ENCODE results near the gene GPR25.

Gene GPR25

DNA sequence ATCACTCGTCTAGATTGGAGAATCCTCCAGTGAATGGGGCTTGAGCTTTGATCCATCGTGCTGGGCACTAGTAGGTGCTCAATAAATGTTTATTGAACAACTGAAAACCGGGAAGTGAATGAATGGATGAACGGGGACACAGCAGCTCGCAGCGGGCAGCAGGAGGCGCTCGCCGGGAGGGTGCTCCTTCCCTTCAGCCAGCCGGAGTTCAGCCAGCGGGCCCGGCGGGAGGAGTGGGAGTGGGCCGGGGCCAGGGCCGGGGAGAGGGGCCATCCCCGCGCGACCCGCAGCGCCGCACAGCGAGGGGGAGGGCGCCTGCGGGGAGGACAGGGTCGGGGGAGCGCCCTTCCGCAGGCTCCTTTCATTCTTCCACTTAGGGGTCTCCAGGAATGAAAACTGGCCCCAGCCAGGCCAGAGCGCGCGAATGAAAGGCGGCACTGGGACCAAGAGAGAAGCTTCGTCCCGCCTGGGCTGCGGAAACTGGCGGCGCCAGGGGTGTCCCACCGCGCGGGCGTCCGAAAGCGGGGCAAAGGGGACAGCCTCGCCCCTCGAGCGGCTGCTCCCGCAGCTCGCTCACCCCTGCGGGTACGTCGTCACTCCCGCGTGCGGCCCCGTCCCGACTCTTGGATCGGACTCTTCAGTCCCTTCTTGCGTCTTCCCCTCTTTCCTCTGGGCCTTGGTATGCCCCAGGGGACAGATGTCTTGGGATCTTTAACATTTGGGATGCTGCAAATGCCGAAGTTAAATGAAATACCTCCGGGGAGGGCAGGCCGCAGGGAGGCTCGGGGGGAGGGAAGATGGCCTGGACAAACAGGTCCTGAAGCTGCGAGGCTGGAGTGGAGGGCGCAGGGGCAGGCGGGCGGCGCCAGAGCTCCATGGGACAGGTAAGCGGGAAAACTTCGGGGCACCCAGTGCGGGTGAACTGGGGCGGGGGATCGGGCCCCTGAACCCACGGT, 18.3 kb downstream of the GPR25 start (continued):
- TF ChIP-seq, protein P1, sequence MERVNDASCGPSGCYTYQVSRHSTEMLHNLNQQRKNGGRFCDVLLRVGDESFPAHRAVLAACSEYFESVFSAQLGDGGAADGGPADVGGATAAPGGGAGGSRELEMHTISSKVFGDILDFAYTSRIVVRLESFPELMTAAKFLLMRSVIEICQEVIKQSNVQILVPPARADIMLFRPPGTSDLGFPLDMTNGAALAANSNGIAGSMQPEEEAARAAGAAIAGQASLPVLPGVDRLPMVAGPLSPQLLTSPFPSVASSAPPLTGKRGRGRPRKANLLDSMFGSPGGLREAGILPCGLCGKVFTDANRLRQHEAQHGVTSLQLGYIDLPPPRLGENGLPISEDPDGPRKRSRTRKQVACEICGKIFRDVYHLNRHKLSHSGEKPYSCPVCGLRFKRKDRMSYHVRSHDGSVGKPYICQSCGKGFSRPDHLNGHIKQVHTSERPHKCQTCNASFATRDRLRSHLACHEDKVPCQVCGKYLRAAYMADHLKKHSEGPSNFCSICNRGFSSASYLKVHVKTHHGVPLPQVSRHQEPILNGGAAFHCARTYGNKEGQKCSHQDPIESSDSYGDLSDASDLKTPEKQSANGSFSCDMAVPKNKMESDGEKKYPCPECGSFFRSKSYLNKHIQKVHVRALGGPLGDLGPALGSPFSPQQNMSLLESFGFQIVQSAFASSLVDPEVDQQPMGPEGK (tag by site-specific recombination; IDR thresholded peaks at IDR 0.05), result peak; percentile 50
- TF ChIP-seq ZNF660 (tag by site-specific recombination; IDR thresholded peaks at IDR 0.05) (0 out of 2 replicates have a peak, but pooled peaks have one; percentile 33), ZNF704 (tag by site-specific recombination; IDR thresholded peaks at IDR 0.05) (no peak), ZNF768 (tag by site-specific recombination; IDR thresholded peaks at IDR 0.05) (no peak), ZNF449 (tag by site-specific recombination; IDR thresholded peaks at IDR 0.05) (no peak), ZNF274 (IDR thresholded peaks at IDR 0.05; ENCODE audit: low read length) (no peak), ZNF274 (tag by site-specific recombination; IDR thresholded peaks at IDR 0.05; ENCODE audit: borderline replicate concordance) (no peak), ZNF654 (tag by site-specific recombination; IDR thresholded peaks at IDR 0.05; ENCODE audit: low read depth) (0 out of 2 replicates have a peak, but pooled peaks have one; percentile 18), TRIM28 (IDR thresholded peaks at IDR 0.05; ENCODE audit: borderline replicate concordance, low read length) (no peak), ZNF157 (tag by site-specific recombination; IDR thresholded peaks at IDR 0.05) (no peak), ZBTB48 (tag by site-specific recombination; IDR thresholded peaks at IDR 0.05) (peak; percentile 92), ZBTB17 (tag by site-specific recombination; IDR thresholded peaks at IDR 0.05) (peak; percentile 62), ZNF561 (tag by site-specific recombination; IDR thresholded peaks at IDR 0.05; ENCODE audit: borderline replicate concordance) (0 out of 2 replicates have a peak, but pooled peaks have one; percentile 60), ZNF623 (tag by site-specific recombination; IDR thresholded peaks at IDR 0.05) (no peak), PRDM6 (tag by site-specific recombination; IDR thresholded peaks at IDR 0.05) (no peak), ZNF223 (tag by site-specific recombination; IDR thresholded peaks at IDR 0.05) (no peak), ZBTB26 (tag by site-specific recombination; optimal IDR thresholded peaks at IDR 0.05) (peak; percentile 62), ZNF521 (tag by site-specific recombination; IDR thresholded peaks at IDR 0.05) (no peak), ZNF391 (tag by site-specific recombination; IDR thresholded peaks at IDR 0.05; ENCODE audit: borderline replicate concordance, low read depth) (no peak), ZNF155 (tag by site-specific recombination; IDR thresholded peaks at IDR 0.05) (no peak), ZNF335 (tag by site-specific recombination; conservative IDR thresholded peaks at IDR 0.05) (peak; percentile 17), ZNF510 (tag by site-specific recombination; IDR thresholded peaks at IDR 0.05; ENCODE audit: insufficient replicate concordance) (no peak)
- TF ChIP-seq, protein P2, sequence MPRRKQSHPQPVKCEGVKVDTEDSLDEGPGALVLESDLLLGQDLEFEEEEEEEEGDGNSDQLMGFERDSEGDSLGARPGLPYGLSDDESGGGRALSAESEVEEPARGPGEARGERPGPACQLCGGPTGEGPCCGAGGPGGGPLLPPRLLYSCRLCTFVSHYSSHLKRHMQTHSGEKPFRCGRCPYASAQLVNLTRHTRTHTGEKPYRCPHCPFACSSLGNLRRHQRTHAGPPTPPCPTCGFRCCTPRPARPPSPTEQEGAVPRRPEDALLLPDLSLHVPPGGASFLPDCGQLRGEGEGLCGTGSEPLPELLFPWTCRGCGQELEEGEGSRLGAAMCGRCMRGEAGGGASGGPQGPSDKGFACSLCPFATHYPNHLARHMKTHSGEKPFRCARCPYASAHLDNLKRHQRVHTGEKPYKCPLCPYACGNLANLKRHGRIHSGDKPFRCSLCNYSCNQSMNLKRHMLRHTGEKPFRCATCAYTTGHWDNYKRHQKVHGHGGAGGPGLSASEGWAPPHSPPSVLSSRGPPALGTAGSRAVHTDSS (tag by site-specific recombination; IDR thresholded peaks at IDR 0.05), result no peak
- TF ChIP-seq, protein P3, sequence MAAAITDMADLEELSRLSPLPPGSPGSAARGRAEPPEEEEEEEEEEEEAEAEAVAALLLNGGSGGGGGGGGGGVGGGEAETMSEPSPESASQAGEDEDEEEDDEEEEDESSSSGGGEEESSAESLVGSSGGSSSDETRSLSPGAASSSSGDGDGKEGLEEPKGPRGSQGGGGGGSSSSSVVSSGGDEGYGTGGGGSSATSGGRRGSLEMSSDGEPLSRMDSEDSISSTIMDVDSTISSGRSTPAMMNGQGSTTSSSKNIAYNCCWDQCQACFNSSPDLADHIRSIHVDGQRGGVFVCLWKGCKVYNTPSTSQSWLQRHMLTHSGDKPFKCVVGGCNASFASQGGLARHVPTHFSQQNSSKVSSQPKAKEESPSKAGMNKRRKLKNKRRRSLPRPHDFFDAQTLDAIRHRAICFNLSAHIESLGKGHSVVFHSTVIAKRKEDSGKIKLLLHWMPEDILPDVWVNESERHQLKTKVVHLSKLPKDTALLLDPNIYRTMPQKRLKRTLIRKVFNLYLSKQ (tag by site-specific recombination; IDR thresholded peaks at IDR 0.05; ENCODE audit: borderline replicate concordance), result no peak
- TF ChIP-seq, protein P4, sequence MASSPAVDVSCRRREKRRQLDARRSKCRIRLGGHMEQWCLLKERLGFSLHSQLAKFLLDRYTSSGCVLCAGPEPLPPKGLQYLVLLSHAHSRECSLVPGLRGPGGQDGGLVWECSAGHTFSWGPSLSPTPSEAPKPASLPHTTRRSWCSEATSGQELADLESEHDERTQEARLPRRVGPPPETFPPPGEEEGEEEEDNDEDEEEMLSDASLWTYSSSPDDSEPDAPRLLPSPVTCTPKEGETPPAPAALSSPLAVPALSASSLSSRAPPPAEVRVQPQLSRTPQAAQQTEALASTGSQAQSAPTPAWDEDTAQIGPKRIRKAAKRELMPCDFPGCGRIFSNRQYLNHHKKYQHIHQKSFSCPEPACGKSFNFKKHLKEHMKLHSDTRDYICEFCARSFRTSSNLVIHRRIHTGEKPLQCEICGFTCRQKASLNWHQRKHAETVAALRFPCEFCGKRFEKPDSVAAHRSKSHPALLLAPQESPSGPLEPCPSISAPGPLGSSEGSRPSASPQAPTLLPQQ (tag by site-specific recombination; IDR thresholded peaks at IDR 0.05), result peak; percentile 73; the same call in 1 of the 2 replicates
